ENCODE measurements around the gene PIK3IP1.

PIK3IP1 gene

DNA sequence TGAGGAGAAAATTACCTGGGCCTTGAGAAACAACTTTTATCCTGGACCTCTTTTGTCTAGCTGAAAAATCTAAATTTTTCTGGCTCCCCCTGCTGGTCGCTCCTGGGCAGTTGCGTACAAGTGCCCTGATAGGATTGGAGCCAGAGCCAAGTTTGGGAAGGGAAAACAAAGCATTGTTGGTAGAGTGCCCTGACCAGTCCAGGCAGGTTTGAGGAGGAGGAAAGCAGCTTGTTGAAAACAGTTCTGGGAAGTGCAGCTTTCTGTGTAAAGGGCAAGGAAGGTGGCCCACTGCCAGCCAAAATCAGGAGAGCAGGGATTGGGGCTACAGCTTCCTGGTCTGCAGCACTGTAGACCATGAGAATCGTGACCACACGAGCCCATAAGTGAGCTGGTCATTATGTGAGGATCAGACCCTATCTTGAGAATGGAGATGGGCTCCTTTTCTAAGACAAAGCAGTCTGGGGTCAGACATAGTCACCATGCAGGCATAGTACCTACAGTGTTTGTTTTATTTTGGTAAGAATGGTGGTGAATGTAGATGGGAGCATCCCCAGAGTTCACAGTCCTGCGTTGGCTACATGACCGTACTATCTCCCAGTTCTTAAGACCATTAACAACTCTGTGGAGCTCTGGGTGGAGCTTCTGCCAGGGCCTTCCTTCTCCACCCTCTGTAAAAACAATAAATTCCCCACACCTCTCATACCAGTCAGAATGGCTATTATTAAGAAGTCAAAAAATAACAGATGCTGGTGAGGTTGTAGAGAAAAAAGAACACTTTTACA, 21.3 kb upstream of the PIK3IP1 start:
- intact Hi-C loops (cut with DNase I) = no loop called here
- DNase-seq = peak in 7 of 10 donors; percentile 50 to 94 (median 74)

DNA sequence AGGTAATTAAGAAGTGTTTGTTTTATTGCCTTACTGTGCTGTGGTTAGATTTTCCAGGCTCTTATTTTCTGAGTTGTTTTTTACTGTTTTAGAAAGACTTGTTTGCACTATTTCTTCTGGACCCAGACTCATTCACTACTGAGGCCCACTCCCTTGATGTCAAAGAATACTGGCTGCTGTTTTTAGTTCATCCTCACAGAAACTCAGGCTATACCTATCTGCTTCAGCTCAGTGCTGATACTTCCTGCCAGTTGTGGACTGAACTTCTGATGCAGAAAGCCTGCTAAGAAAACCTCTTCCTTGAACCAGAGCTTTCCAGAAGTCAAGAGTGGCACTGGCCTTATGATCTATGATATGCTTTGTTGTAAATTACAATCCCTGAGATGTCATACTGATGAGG, 15.9 kb upstream of the PIK3IP1 start:
- no peak for DNase-seq
- intact Hi-C loops (cut with DNase I) = no loop called here

DNA sequence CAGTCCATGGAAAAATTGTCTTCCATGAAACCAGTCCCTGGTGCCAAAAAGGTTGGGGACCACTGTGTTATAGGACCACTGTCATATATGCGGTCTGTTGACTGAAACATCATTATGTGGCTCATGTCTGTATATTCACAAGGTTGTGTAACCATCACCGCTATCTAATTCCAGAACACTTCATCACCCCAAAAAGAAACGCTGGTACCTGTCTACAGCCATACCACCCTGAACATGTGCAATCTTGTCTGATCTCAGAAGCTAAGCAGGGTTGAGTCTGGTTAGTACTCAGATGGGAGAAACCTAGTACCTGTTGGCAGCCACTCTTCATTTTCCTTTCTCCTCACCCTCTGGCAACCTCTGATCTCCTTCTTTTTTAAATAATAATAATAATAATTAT, 12.9 kb upstream of the PIK3IP1 start:
- intact Hi-C loops (cut with DNase I) = no loop called here
- DNase-seq = no peak

DNA sequence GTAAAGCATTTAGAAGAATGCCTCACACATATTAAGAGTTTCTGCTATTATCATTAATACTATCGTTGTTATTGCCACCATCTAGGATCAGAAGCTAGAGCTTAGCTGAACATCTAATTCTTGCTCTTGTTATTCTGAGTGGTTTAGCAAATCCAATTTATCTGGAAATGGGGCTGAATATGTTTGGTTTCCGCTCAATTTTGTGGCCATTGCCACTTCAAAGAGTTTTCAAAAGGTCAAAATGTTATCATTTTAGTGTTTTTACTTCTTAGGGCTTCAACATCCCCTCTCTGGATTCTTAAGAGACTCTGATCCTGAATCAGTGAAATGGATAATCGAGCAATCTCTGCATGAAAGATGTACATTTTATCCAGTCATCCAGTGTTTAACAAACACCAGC, 10.2 kb upstream of the PIK3IP1 start:
- no peak for DNase-seq
- intact Hi-C loops (cut with DNase I) = no loop called here

DNA sequence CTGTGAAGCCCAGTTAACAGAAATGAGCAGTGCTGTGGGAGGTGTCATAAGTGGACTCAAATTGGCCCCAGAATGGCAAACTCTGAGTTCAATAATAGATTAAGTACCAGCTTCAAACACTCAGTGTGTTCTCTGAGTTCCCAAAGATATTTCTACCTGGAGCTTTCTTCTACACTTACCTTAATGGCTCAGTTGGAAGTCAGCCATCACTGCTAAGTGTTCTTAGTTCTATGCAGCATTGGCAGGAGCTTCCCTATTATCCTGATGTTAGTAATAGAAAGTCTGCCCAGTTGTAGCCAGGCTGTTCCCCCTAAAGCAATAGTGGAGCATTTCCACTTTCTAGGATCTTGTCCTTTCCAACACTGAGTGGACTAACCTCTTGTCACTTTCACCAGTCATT, 9.7 kb upstream of the PIK3IP1 start:
- intact Hi-C loops (cut with DNase I) = no loop called here
- no peak for DNase-seq

DNA sequence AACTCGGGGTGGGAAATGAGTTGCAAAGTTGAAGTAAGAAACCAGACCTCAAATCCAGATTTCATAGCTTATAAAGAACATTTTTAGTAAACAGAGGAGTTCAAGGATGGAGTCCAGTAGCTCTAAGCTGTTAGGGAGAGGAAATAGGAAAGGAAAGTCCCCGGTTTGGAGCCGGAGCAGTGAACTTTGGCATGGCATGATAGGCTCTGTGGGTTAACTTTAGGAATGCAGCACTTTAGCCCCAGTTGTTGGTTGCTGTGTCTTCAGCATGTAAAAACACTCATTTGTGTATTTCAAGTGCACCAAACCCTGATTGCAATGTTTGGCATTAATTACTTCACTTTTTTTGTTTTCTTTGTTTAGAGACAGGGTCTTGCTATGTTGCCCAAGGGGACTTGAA, 8.6 kb upstream of the PIK3IP1 start:
- no peak for DNase-seq
- intact Hi-C loops (cut with DNase I) = no loop called here

DNA sequence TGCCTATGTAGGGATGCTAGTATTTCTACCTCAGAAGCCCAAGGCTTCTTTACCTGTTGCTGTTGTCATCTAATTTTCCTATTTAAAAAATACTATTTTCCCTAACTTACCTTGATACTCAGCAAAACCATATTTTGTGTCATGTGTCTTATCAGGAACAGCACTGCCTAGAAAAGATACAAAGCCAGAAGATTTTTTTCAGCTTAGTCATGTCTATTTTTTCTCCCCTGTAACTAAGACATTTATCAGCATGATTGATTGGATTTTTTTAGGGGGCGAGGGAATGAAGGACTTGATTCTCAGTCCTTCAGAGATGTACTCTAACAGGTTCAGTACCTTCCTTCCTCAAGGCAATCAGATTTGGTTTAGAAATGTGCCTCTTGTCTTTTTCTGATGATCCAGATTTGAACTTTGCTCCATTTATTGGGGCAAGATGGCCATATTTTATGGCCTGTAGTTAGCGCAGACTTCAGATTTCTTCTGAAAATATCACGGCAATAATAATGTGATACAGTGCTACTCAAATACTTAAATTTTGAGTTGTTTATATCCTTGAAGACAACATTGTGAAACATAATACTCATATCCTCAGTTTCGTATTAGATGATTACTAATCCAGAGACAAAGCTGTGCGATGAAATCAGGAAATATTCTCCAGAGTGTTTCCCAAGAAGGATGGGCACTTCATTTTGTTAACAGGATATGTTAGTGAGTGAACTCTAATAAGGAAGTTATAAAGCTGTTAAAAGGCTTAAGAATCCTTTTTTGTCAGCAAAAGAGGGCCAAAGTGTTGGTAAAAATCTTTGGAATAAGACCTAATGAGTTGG, 3.8 kb upstream of the PIK3IP1 start:
- intact Hi-C loops (cut with DNase I) = no loop called here

DNA sequence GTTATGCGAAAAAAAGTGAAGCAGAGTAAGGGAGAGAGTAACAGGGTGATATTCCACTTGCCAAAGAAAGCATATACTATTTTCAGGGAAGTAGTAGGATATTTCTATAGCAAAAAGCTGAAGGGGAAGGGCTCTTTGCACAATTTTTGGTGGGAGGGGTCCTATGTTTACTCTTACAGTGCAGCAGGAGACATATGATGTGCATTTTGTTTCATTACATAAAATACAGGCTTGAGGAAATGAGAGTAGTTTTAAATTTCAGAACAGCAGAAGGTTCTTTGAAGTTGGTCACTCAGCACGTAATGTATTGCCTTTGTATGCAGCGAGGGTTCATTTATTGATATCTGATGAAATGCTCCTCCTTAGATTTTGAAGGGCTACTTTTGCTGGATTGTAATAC, 3.1 kb upstream of the PIK3IP1 start:
- intact Hi-C loops (cut with DNase I) = no loop called here
- no peak for DNase-seq

More for the DNA sequence above, 3.8 kb upstream of the PIK3IP1 start:
- DNase-seq = no peak

DNA sequence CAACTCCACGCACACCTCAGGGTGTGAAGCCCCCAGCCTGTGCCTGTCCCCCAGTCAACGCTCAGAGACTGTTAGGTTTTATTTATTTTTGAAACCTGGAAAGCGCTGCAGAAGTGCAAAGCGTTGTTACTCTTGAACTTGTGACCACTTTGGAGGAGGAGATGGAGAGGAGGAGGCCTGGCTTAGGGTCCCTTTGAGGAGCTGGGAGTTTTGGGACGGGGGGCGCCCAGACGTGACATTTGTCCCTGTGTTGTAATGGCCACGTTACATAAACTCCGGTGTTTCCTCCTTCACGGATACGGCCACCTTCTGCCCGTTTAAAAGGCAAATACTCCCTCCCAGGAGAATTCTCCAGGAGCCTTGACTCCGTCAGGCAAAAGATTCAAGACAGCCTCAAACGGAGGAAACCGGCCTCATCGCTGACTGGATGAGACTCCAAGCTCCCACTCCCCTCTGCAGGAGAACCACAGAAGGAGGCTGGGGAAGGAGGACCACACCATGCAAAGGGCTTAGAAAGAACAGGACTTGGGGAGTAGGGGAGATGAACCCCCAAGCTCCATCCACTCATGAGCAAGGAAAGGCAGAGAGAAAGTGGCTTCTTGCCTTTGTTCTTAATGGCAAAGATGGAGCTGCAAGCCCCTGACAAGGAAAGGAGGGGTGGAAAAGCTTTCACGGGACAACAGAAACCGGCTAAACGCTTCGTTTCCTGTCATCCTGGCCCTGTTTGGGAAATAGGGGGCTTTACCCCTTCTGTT, 630 bp downstream of the PIK3IP1 start:
- intact Hi-C loops (cut with DNase I) = loop anchor here (2.0 to 5.0 kb wide), 2 partner anchors 55 to 324 kb away; partner anchors contain the start of genes MORC2, PATZ1 and TUG1
- DNase-seq = peak in 3 of 10 donors; percentile 24 to 35 (median 27)

DNA sequence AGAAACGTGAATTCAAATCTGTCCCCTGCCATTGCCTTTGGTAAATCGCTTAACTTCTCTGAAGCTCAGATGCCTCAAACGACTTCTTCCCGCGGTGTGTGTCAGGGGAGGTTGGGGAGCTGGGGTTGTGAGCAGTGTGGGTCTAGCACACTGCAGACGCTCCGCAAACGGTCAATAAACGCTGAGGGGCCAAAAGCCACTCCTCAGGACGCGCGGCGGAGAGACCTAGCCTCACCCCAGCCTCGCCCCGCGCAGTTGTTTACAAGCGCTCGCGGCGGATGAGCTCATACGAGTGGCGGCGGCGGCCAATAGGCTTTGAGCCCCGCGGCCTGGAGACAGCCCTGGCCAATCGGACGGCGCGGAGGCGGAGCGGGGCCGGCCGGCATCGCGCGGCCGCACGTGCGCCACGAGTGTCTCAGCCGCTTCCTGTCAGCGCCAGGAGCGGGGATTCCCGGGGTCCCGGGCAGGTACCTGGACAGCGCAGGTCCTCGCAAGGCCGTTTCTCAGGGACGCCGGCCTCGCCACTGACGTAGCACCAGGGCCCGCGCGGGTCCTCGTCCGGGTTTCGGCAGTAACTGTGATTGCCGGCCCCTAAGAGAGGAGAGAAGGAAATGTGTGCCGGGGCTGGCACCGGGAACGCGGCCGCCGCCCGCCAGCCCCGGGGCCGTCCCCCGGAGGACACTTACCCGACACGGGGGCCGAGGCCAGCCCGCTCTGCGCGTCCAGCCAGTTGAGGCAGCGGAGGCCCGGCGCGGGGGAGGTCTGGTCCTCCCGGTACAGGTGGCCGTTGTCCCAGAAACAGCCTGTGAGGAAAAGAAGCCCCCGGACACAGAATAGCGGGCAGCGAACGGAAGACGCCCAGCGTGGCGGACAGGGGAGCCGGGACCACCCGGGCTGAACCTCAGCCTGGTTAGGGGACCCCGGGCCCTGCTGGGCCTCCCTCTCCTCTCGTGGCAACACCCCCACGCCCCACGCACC, 1.5 kb downstream of the PIK3IP1 start:
- intact Hi-C loops (cut with DNase I) = loop anchor here (2.0 to 5.0 kb wide), 2 partner anchors 56 to 323 kb away; partner anchors contain the start of genes MORC2, PATZ1 and TUG1
- peak; percentile 92 to 99 (median 96) for DNase-seq

DNA sequence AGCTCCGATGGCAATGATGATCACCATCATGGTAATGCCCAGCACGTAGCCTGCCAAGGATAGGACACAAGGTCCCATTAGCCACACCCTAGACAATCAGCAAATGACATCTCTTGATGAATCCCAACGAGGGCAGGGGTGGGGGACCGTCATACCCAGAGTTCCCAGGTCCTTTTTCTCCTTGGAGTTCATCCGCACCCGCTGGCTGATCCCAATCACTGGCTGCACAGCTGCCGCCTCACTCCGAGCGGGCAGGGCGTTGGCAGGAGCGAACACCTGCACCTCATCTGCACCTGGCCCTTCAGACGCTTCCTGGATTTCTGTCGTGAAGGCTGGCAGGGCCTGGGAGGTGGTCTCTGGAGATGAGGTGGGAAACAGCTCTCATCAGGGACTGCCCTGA, 2.9 kb downstream of the PIK3IP1 start:
- DNase-seq = no peak
- intact Hi-C loops (cut with DNase I) = no loop called here

DNA sequence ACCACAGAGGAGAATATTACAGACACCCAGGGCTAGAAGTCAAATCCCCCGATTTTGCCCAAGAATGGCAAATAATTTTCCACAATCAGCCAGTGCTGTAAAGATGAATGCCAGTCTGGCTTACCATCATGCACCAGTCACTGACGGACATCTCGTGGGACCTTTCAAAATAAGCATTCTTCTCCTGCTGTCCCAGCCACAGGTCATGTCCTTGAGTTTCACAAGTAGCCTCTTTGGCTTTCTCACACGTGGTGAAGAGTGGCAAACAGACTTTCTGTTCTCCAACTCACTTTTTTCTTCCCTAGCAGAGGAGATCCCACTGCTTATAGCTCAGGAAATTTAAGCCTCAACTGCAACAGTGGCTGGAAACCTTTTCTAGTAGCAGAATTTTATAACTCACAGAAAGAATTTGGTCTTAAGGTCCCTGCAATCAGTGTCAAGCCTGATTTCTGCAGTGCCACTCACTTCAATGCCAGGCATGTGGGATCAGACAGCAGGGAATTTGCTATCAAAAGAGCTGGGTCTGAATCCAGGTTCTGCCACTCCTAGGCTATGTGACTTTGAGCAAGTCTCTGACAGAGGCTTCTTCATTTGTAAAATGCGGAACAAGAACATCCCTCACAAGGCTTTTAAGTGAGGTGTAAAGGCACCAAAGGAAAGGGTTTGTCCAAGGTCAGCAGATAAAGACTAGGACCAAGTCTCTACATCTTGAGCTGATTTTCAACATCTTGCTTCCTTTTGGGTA, 3.6 kb downstream of the PIK3IP1 start:
- DNase-seq = no peak

DNA sequence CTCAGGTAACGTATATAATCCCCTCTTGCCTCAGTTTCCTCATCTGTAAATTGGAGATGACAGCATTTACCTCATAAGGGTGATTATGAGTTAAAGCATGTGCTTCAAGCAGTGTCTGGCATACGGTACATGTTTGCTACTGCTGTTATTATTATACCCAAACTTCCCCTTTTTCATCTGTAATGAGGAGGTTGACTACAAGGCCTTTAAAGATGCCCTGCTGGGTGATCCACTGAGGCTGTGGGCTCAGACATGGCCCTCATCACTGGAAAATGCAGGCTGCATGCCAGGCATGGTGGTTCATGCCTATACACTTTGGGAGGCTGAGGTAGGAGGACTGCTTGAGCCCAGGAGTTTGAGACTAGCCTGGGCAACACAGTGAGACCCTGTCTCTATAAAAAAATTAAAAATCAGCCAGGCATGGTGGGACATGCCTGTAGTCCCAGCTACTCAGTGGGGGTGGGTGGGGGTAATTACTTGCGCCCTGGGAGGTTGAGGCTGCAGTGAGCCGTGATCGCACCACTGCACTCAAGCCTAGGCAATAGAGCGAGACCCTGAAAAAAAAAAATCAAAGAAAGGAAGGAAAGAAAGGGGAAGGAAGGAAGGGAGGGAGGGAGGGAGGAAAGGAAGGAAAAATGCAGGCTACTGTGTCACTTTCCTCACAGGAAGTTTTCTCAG, 4.3 kb downstream of the PIK3IP1 start:
- no peak for DNase-seq
- intact Hi-C loops (cut with DNase I) = no loop called here

More for the DNA sequence above, 3.6 kb downstream of the PIK3IP1 start:
- intact Hi-C loops (cut with DNase I) = no loop called here

DNA sequence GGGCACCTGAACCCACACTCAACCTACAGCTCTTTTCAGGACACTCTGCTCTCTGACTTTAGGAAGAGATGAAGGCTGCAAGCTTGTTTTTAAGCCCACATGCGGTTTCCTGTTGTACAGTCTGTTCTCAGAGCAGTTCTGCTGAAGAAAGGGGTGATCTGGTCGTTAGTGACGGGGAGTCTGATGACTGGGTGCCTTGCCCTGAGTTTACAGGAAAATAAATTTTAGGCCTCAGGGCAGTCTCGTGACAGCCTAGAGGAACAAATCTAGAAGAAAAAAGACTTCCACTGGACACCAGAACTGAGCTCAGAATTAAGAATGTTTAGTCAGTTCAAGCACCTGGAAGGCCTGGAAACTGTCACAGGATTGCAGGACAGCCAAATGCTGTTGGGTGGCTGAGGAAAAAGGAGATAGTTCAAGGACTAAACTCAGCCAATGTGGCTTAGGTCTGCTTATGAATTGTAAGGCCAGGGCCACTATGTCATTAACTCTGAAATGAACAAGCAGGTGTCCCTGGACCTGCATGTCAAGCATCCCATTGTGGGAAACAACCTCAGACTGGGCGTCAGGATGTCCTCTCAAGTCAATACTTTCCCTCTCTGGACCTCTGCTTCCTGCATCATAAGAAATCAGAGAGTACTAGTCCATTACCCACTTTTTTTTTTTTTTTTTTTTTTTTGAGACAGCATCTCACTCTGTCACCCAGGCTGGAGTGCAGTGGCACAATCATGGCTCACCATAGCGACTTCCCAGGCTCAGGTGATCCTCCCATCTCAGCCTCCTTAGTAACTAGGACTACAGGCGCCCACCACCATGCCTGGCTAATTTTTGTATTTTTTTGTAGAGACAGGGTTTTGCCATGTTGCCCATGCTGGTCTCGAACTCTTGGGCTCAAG, 5.7 kb downstream of the PIK3IP1 start:
- no peak for DNase-seq
- intact Hi-C loops (cut with DNase I) = no loop called here

DNA sequence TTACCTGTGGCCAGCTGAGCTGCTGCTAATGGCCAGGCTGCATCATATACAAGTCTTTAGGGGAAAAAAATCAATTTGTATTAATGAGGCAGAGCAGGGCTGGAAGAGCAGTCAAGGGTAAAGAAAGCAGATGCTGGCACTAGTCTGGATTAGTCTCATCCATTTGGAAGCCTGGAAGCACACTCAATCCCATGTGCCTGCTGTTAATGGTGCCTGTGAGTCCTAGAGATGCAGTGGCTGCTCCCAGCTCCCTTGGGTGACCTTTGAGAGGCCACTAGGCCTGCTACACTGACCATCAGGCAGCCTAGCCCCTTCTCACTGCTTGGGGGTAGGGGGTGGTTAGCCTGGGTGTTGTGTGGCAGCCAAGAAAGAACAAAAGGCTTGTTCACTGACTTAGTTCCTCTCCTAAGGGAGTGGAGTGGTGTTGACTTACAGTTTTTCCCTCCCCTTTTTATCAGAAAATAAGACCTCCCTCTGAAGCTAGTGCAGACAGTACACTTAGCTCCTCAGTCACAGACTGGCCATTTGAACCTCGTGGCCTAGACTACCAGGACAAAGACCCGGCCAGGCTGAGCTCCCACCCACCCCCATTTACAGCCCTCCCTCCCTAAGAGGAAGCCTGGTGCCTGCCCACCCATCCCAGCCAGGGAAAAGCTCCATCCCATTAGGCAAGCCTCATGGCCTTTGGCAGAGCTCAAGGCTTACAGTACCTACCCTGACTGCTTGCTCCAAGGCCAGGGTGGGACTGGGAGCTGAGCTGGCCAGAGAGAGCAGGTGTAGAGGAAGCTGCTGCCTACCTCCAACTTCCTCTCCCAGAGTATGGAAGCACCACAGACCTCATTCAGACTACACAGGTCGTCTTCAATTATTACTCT, 7.8 kb downstream of the PIK3IP1 start:
- intact Hi-C loops (cut with DNase I) = no loop called here
- DNase-seq = no peak

DNA sequence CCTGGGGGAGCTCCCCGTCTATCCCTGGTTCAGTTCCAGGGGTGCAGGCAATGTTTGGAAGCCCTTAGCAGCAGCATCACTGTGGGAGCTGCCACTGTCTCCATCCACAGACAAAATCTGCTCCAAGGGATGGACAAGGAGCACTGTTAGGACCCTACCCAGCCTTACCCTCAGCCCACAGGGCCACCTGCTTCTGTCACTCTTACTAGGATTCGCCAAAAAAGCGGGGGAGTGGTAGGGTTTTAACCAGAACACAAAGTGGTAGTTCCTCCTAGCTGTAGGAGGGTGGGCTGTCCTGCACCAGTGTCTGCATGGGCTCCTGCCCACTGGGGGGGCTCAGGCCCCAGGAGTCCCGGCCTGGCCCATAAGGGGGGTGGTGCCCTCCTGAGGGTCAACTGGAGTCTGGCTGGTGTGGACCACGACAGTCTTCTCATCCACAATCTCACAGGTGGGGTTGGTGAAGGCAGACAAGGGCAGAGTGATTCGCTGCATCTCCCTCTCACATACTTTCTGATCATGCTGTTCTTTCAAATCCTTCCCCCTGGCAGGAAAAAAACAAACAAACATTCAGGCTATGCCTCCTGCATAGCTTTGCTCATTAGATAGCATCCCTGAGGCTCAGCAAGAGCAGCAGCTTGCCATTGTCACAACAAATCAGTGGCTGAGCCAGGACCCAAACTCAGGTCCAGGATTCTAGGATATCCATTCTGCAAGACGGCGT, 9.4 kb downstream of the PIK3IP1 start:
- no peak for DNase-seq
- intact Hi-C loops (cut with DNase I) = no loop called here
